Neural crest cell (in vitro differentiated cells): ENCODE measurements around the gene PCDH8. TPM values are rescaled to one million over a fixed set of nuclear protein-coding genes. Genes with fewer than 3 reads are reported as not detected.

ENCODE experiments used
- DNase-seq: peaks from one replicate; pipeline ENCODE4 v3.0.0; 2021; ENCODE audit warnings: low read depth, mixed read lengths, low spot score
- H3K27ac Mint-ChIP-seq: one replicate; pipeline ENCODE4 v1.8.0; 2021; ENCODE audit warnings: mild to moderate bottlenecking, mixed read lengths; ENCODE audit not compliant: unreplicated experiment
- H3K27me3 Mint-ChIP-seq: 2 replicates; pipeline ENCODE4 v1.8.0; 2021; ENCODE audit warnings: low read depth, mild to moderate bottlenecking, mixed read lengths
- H3K36me3 Mint-ChIP-seq: 2 replicates; pipeline ENCODE4 v1.8.0; 2021; ENCODE audit warnings: low read depth, mild to moderate bottlenecking, mixed read lengths
- H3K4me1 Mint-ChIP-seq: 2 replicates; pipeline ENCODE4 v1.8.0; 2021; ENCODE audit warnings: mixed read lengths
- H3K4me3 Mint-ChIP-seq: one replicate; pipeline ENCODE4 v1.8.0; 2021; ENCODE audit warnings: mild to moderate bottlenecking, mixed read lengths
- H3K9me3 Mint-ChIP-seq: 2 replicates; pipeline ENCODE4 v1.8.0; 2021; ENCODE audit warnings: mixed read lengths
- CTCF ChIP-seq: fragments of 200-600 bp; sonication (generic); conservative IDR thresholded peaks from 2 replicates; pipeline ENCODE4 v1.5.0; 2021; ENCODE audit warnings: antibody characterized with exemption, mild to moderate bottlenecking
- total RNA-seq: library from RNA; stranded (reverse); gene quantifications from 2 replicates; pipeline ENCODE4 v1.2.1, GENCODE V29; 2021

Gene PCDH8
- total RNA-seq, 1 donor from 2014 or later: 14.6 TPM

- Mint-ChIP-seq H3K27me3 (peaks cover 6% of the 10 kb centered on the region), H3K27ac (no peak overlapping the region), H3K4me1 (peaks cover 24% of the 10 kb centered on the region), H3K4me3 (no peak overlapping the region), H3K36me3 (peaks cover 16% of the 10 kb centered on the region), H3K9me3 (peaks cover 17% of the 10 kb centered on the region)
- DNase-seq: no peak
- TF ChIP-seq CTCF: no peak
These were observed 30.4 kb upstream of the PCDH8 start for GRCh38 chr13:52878831-52879230.

- no peak overlapping the region for H3K4me3 Mint-ChIP-seq
- H3K4me1 Mint-ChIP-seq: peaks cover 13% of the 10 kb centered on the region
- H3K9me3 Mint-ChIP-seq: peaks cover 3% of the 10 kb centered on the region
- peaks cover 5% of the 10 kb centered on the region for H3K36me3 Mint-ChIP-seq
- no peak overlapping the region for H3K27ac Mint-ChIP-seq
- TF ChIP-seq CTCF: no peak
- peaks cover 11% of the 10 kb centered on the region for H3K27me3 Mint-ChIP-seq
- no peak for DNase-seq
These were observed 21.7 kb upstream of the PCDH8 start for GRCh38 chr13:52870143-52870542.

- Mint-ChIP-seq H3K4me1 (peaks cover 13% of the 10 kb centered on the region), H3K27ac (no peak overlapping the region), H3K27me3 (peaks cover 11% of the 10 kb centered on the region), H3K36me3 (peaks cover 2% of the 10 kb centered on the region), H3K4me3 (no peak overlapping the region), H3K9me3 (no peaks in the 10 kb centered on the region)
- no peak for TF ChIP-seq CTCF
- no peak for DNase-seq
These were observed 21.2 kb upstream of the PCDH8 start for GRCh38 chr13:52869621-52870020.

GRCh38 chr13:52869050-52869449 is 20.6 kb upstream of the PCDH8 start:
- H3K4me3 Mint-ChIP-seq: no peak overlapping the region
- peaks cover 13% of the 10 kb centered on the region for H3K4me1 Mint-ChIP-seq
- H3K9me3 Mint-ChIP-seq: no peaks in the 10 kb centered on the region
- no peak for TF ChIP-seq CTCF
- DNase-seq: no peak
- H3K36me3 Mint-ChIP-seq: peaks cover 2% of the 10 kb centered on the region
- peaks cover 11% of the 10 kb centered on the region for H3K27me3 Mint-ChIP-seq
- H3K27ac Mint-ChIP-seq: no peak overlapping the region

GRCh38 chr13:52868190-52868589 is 19.8 kb upstream of the PCDH8 start:
- Mint-ChIP-seq H3K36me3 (peaks cover 2% of the 10 kb centered on the region), H3K9me3 (no peaks in the 10 kb centered on the region), H3K27ac (no peak overlapping the region), H3K4me3 (no peak overlapping the region), H3K27me3 (peaks cover 11% of the 10 kb centered on the region), H3K4me1 (peaks cover 13% of the 10 kb centered on the region)
- no peak for TF ChIP-seq CTCF
- no peak for DNase-seq

- no peak for DNase-seq
- no peaks in the 10 kb centered on the region for H3K36me3 Mint-ChIP-seq
- H3K4me3 Mint-ChIP-seq: no peak overlapping the region
- peaks cover 13% of the 10 kb centered on the region for H3K4me1 Mint-ChIP-seq
- no peak for TF ChIP-seq CTCF
- peaks cover 3% of the 10 kb centered on the region for H3K9me3 Mint-ChIP-seq
- no peak overlapping the region for H3K27ac Mint-ChIP-seq
- H3K27me3 Mint-ChIP-seq: peaks cover 3% of the 10 kb centered on the region
These were observed 16.5 kb upstream of the PCDH8 start for GRCh38 chr13:52864941-52865340.
